H1 (cell line): Measurements from ENCODE around the gene SMIM35. TPM values are rescaled to one million over a fixed set of nuclear protein-coding genes. Genes with fewer than 3 reads are reported as not detected.

ENCODE experiments used
- CTCF ChIA-PET: fragments of 300-600 bp; sonication (Branson Sonifier 250); formaldehyde crosslinking; loops from one replicate; lab custom pipeline; 2021; ENCODE audit not compliant: partially characterized antibody; lab: Charles Lee
- POLR2A ChIA-PET: fragments of 300-600 bp; sonication (Branson Sonifier 250); formaldehyde crosslinking; loops from one replicate; lab custom pipeline; 2021; ENCODE audit warnings: inconsistent platforms; ENCODE audit not compliant: partially characterized antibody; lab: Charles Lee
- DNase-seq, 2 experiments: peaks; one replicate each; pipeline versions ENCODE4 v3.0.0 to v3.0.0-alpha.2; 2010 to 2022; ENCODE audit warnings: low spot score in 2 of 2, low read depth in 1 of 2, mixed read lengths in 1 of 2
- FAIRE-seq: peaks from 2 replicates; lab custom pipeline; 2011; peaks lifted over from hg19 to GRCh38; lab: Jason Lieb, UNC
- H2AFZ ChIP-seq: 2 replicates; pipeline ENCODE4 v1.8.1; 2012; ENCODE audit warnings: low read length, inconsistent platforms
- H2AK5ac ChIP-seq: 2 replicates; pipeline ENCODE4 v1.6.1; 2013; ENCODE audit warnings: low read depth, low read length
- H2BK120ac ChIP-seq: replicated peaks from 2 replicates; pipeline ENCODE3; 2013; ENCODE audit warnings: low read depth, low read length, inconsistent platforms
- H2BK12ac ChIP-seq: 2 replicates; pipeline ENCODE4 v1.6.1; 2013; ENCODE audit warnings: low read depth, low read length
- H2BK15ac ChIP-seq: 2 replicates; pipeline ENCODE4 v1.6.1; 2013; ENCODE audit warnings: low read length
- H2BK20ac ChIP-seq: 2 replicates; pipeline ENCODE4 v1.6.1; 2013; ENCODE audit warnings: low read length
- H2BK5ac ChIP-seq: 2 replicates; pipeline ENCODE4 v1.6.1; 2013; ENCODE audit warnings: low read depth, low read length
- H3K14ac ChIP-seq: 2 replicates; pipeline ENCODE4 v1.6.1; 2013; ENCODE audit warnings: inconsistent platforms; ENCODE audit not compliant: insufficient read length
- H3K18ac ChIP-seq: 2 replicates; pipeline ENCODE4 v1.6.1; 2013; ENCODE audit warnings: low read length; ENCODE audit errors: extremely low read depth
- H3K23ac ChIP-seq: 2 replicates; pipeline ENCODE4 v1.6.1; 2013; ENCODE audit warnings: inconsistent platforms; ENCODE audit not compliant: insufficient read length
- H3K23me2 ChIP-seq: 2 replicates; pipeline ENCODE4 v1.6.1; 2013; ENCODE audit warnings: low read depth, low read length
- H3K27ac ChIP-seq: 2 replicates; pipeline ENCODE4 v1.6.1; 2011; ENCODE audit warnings: low read depth, low read length, inconsistent platforms
- H3K27me3 ChIP-seq, 4 experiments: replicated peaks in 1 of 4; 1 replicate in 1 of 4; 2 replicates in 3 of 4; pipeline versions ENCODE4 v1.6.1 to v1.8.1; 2011 to 2013; ENCODE audit warnings: low read length in 3 of 4, mild to moderate bottlenecking in 3 of 4, inconsistent platforms in 2 of 4, mixed read lengths in 2 of 4, moderate library complexity in 1 of 4; ENCODE audit not compliant: control insufficient read depth in 3 of 4, insufficient read depth in 3 of 4; ENCODE audit errors: extremely low read depth in 1 of 4
- H3K36me3 ChIP-seq, 4 experiments: 2 replicates each; pipeline versions ENCODE4 v1.6.1 to v1.8.1; 2011 to 2013; ENCODE audit warnings: mild to moderate bottlenecking in 4 of 4, low read length in 3 of 4, moderate library complexity in 2 of 4, control low read depth in 1 of 4, inconsistent platforms in 1 of 4; ENCODE audit not compliant: insufficient read depth in 4 of 4, control insufficient read depth in 2 of 4
- H3K4ac ChIP-seq: replicated peaks from 2 replicates; pipeline ENCODE3; 2013; ENCODE audit warnings: low read length, low read depth, mixed read lengths, inconsistent platforms; ENCODE audit not compliant: insufficient read length
- H3K4me1 ChIP-seq, 4 experiments: replicated peaks in 1 of 4; 1 replicate in 1 of 4; 2 replicates in 3 of 4; pipeline versions ENCODE4 v1.6.1 to v1.8.1; 2011 to 2013; ENCODE audit warnings: low read length in 3 of 4, inconsistent platforms in 2 of 4, mixed read lengths in 1 of 4; ENCODE audit not compliant: insufficient read depth in 4 of 4, control insufficient read depth in 3 of 4
- H3K4me2 ChIP-seq, 2 experiments: 2 replicates each; pipeline versions ENCODE4 v1.6.1 to v1.8.1; 2011 to 2013; ENCODE audit warnings: low read depth in 2 of 2, low read length in 2 of 2, control low read depth in 1 of 2, inconsistent platforms in 1 of 2, mild to moderate bottlenecking in 1 of 2; ENCODE audit not compliant: insufficient read depth in 1 of 2
- H3K4me3 ChIP-seq, 4 experiments: fragments of 200-600, 300-600 bp in 1 of 4; sonication (generic), shearing (Covaris generic), sonication (Bioruptor Twin) in 1 of 4; 2 replicates each; pipeline versions ENCODE4 v1.5.1 to v1.8.1; 2011 to 2016; ENCODE audit warnings: low read length in 4 of 4, low read depth in 3 of 4, control low read depth in 2 of 4, inconsistent platforms in 2 of 4, mild to moderate bottlenecking in 2 of 4, mixed read lengths in 1 of 4, moderate library complexity in 1 of 4; ENCODE audit not compliant: insufficient read depth in 2 of 4; ENCODE audit errors: extremely low read depth in 1 of 4
- H3K56ac ChIP-seq: replicated peaks from 2 replicates; pipeline ENCODE3; 2013; ENCODE audit warnings: low read depth, mild to moderate bottlenecking, mixed read lengths, low read length, inconsistent platforms; ENCODE audit not compliant: insufficient read length
- H3K79me1 ChIP-seq: 2 replicates; pipeline ENCODE4 v1.6.1; 2013; ENCODE audit warnings: low read depth, low read length, control low read depth
- H3K79me2 ChIP-seq, 2 experiments: 2 replicates each; pipeline versions ENCODE4 v1.6.1 to v1.8.1; 2012 to 2013; ENCODE audit warnings: low read length in 2 of 2, mild to moderate bottlenecking in 2 of 2, inconsistent platforms in 1 of 2; ENCODE audit not compliant: insufficient read depth in 2 of 2, control insufficient read depth in 1 of 2
- H3K9ac ChIP-seq, 4 experiments: replicated peaks in 1 of 4; 1 replicate in 1 of 4; 2 replicates in 3 of 4; pipeline versions ENCODE4 v1.6.1 to v1.8.1; 2011 to 2013; ENCODE audit warnings: low read depth in 3 of 4, low read length in 3 of 4, control low read depth in 2 of 4, mild to moderate bottlenecking in 2 of 4, moderate library complexity in 2 of 4, inconsistent platforms in 1 of 4; ENCODE audit errors: extremely low read depth in 1 of 4
- H3K9me3 ChIP-seq, 2 experiments: 2 replicates each; pipeline versions ENCODE4 v1.6.1 to v1.8.1; 2012 to 2013; ENCODE audit warnings: mild to moderate bottlenecking in 2 of 2, moderate library complexity in 2 of 2, control low read depth in 1 of 2, inconsistent platforms in 1 of 2, low read depth in 1 of 2, low read length in 1 of 2, mixed read lengths in 1 of 2; ENCODE audit not compliant: insufficient read depth in 2 of 2
- H4K20me1 ChIP-seq, 2 experiments: replicated peaks in 1 of 2; 2 replicates each; pipeline versions ENCODE3 to v1.8.1; 2011 to 2013; ENCODE audit warnings: inconsistent platforms in 2 of 2, low read length in 2 of 2, mild to moderate bottlenecking in 1 of 2; ENCODE audit not compliant: insufficient read depth in 2 of 2, control insufficient read depth in 1 of 2
- H4K5ac ChIP-seq: 2 replicates; pipeline ENCODE4 v1.6.1; 2013; ENCODE audit warnings: low read length, low read depth, mixed read lengths, inconsistent platforms; ENCODE audit not compliant: insufficient read length
- H4K8ac ChIP-seq: 2 replicates; pipeline ENCODE4 v1.8.0; 2013; ENCODE audit warnings: mild to moderate bottlenecking, moderate library complexity, low read length, inconsistent platforms; ENCODE audit not compliant: insufficient read depth; ENCODE audit errors: extremely low read depth
- H4K91ac ChIP-seq: replicated peaks from 2 replicates; pipeline ENCODE3; 2013; ENCODE audit warnings: low read length, mixed read lengths, inconsistent platforms; ENCODE audit not compliant: insufficient read length
- KDM1A ChIP-seq: fragments of 200-600, 300-600 bp; sonication (generic); IDR thresholded peaks from 2 replicates; pipeline ENCODE4 v1.7.1; 2016; ENCODE audit warnings: mild to moderate bottlenecking, low read length, borderline replicate concordance
- WGBS, 2 experiments: shearing (Covaris generic) in 1 of 2; methylation state at CpG; one replicate each; pipeline versions ENCODE4 v1.1.6 to v1.1.7; 2013 to 2015; ENCODE audit warnings: low lambda C conversion rate in 2 of 2, mixed read lengths in 2 of 2, inconsistent platforms in 1 of 2, low coverage in 1 of 2, missing lambda C conversion rate in 1 of 2; ENCODE audit not compliant: insufficient replicate concordance in 2 of 2, insufficient coverage in 1 of 2, insufficient read length in 1 of 2; ENCODE audit errors: extremely low coverage in 1 of 2, missing lambda C conversion rate in 1 of 2; 5-methylcytosine and 5-hydroxymethylcytosine counted together
- polyA plus RNA-seq, 7 experiments: library from polyadenylated mRNA; depleted of rRNA in 3 of 7; stranded (reverse) in 5 of 7; unstranded in 2 of 7; fragments of >200 nt in 5 of 7; fragments of 200-250 nt in 2 of 7; gene quantifications; 1 replicate in 5 of 7; 2 replicates in 1 of 7; 4 replicates in 1 of 7; pipeline versions ENCODE4 v1.2.1 to v1.2.3, GENCODE V29; 2011 to 2013; ENCODE audit warnings: missing spikeins in 2 of 7, mixed read lengths in 2 of 7
- total RNA-seq: library from RNA; stranded (reverse); fragmentation: NEBNext Ultra II Directional; extraction: Animal tissue kit (Norgen Biotek cat#: 25700); gene quantifications from 2 replicates; pipeline ENCODE4 v1.2.1, GENCODE V29; 2021
- TF ChIP-seq, protein P1 (sequence below): IDR thresholded peaks from 2 replicates; pipeline ENCODE4 v1.6.1; 2011; ENCODE audit warnings: low read depth, mild to moderate bottlenecking, low read length; ENCODE audit not compliant: insufficient read depth

SMIM35 gene
- total and polyA plus RNA-seq, 2 of the 8 experiments (the other 6 are each of a cell fraction or from before 2014, with no cell fraction given) = not detected

- H3K79me2 ChIP-seq = no peaks in the 10 kb centered on the region
- H4K8ac ChIP-seq = no peak overlapping the region
- TF ChIP-seq, protein P1, sequence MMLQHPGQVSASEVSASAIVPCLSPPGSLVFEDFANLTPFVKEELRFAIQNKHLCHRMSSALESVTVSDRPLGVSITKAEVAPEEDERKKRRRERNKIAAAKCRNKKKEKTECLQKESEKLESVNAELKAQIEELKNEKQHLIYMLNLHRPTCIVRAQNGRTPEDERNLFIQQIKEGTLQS = no peak
- 0 out of 2 replicates have a peak, but pooled peaks have one; percentile 9 for TF ChIP-seq KDM1A
- TF ChIP-seq, all 59 proteins: peak for 1
- DNase-seq (no peak), FAIRE-seq (no peak)
- Histone ChIP-seq H2BK15ac (no peak overlapping the region; the same call in 1 of the 2 replicates), H2BK5ac (peak overlapping the region; percentile 13; the same call in 1 of the 2 replicates), H3K4me2 (peak overlapping the region; percentile 34 to 48; a peak in 1 of 4 replicates), H3K4me3 (no peak overlapping the region), H3K36me3 (no peaks in the 10 kb centered on the region), H2BK12ac (peak overlapping the region; percentile 35; the same call in 1 of the 2 replicates), H2AK5ac (no peak overlapping the region), H3K9me3 (no peaks in the 10 kb centered on the region), H2AFZ (0 out of 2 replicates have a peak overlapping the region, but pooled peaks have one; percentile 40), H3K4ac (no peak overlapping the region), H3K9ac (no peak overlapping the region), H3K27ac (no peak overlapping the region), H4K5ac (no peak overlapping the region), H3K18ac (no peak overlapping the region), H3K23me2 (no peaks in the 10 kb centered on the region), H2BK20ac (no peak overlapping the region; the same call in 1 of the 2 replicates), H3K23ac (no peak overlapping the region), H4K20me1 (no peaks in the 10 kb centered on the region), H3K79me1 (no peaks in the 10 kb centered on the region), H3K27me3 (no peaks in the 10 kb centered on the region; a peak in 1 of 7 replicates), H3K56ac (no peak overlapping the region), H3K4me1 (peaks cover 0 to 13% (median 8%) of the 10 kb centered on the region in 4 experiments; a peak in 6 of 7 replicates), H3K14ac (no peak overlapping the region), H2BK120ac (no peak overlapping the region), H4K91ac (no peak overlapping the region)
- ChIA-PET POLR2A (no interaction called here), CTCF (interaction anchor here (0.7 to 1.2 kb wide), 2 partner anchors 29 to 45 kb away, joined by 3 read pairs; no protein-coding TSS in a partner anchor)
- 87% methylated on average over 10 of the region's 10 CpGs; no CpG with 5 or more reads in 1 of the 2 experiments for WGBS, 2 experiments
These were observed 13.2 kb upstream of the SMIM35 start for GRCh38 chr11:118099838-118100556.
